Trophoblast cell (in vitro differentiated cells and primary cell): ENCODE measurements around the gene NXPH2.
A peak's percentile ranks its signal among the peaks of the same experiment; 100 is the strongest.

Source experiments
- DNase-seq, 2 donors: peaks; one replicate each; pipeline ENCODE4 v3.0.0-alpha.2; 2016
- H2AFZ ChIP-seq: 2 replicates; pipeline ENCODE4 v1.6.1; 2013; ENCODE audit warnings: low read length, moderate library complexity, mild to moderate bottlenecking; ENCODE audit not compliant: insufficient read depth, poor library complexity
- H2AK5ac ChIP-seq: 2 replicates; pipeline ENCODE4 v1.6.1; 2013; ENCODE audit warnings: mild to moderate bottlenecking, low read length
- H2BK120ac ChIP-seq: 2 replicates; pipeline ENCODE4 v1.6.1; 2013; ENCODE audit warnings: low read length, mild to moderate bottlenecking, moderate library complexity; ENCODE audit not compliant: insufficient read depth, poor library complexity
- H2BK12ac ChIP-seq: 2 replicates; pipeline ENCODE4 v1.6.1; 2013; ENCODE audit warnings: mild to moderate bottlenecking, low read length, moderate library complexity
- H2BK5ac ChIP-seq: 2 replicates; pipeline ENCODE4 v1.6.1; 2013; ENCODE audit warnings: low read length, low read depth, moderate library complexity, mild to moderate bottlenecking; ENCODE audit not compliant: poor library complexity
- H3K14ac ChIP-seq: 2 replicates; pipeline ENCODE4 v1.6.1; 2013; ENCODE audit warnings: mild to moderate bottlenecking, low read length
- H3K18ac ChIP-seq: 2 replicates; pipeline ENCODE4 v1.6.1; 2013; ENCODE audit warnings: mild to moderate bottlenecking, low read length
- H3K23ac ChIP-seq: 2 replicates; pipeline ENCODE4 v1.6.1; 2013; ENCODE audit warnings: low read length
- H3K27ac ChIP-seq: 2 replicates; pipeline ENCODE4 v1.5.1; 2013; ENCODE audit warnings: low read depth, mild to moderate bottlenecking, inconsistent platforms, low read length, moderate library complexity
- H3K27me3 ChIP-seq: 2 replicates; pipeline ENCODE4 v1.6.1; 2013; ENCODE audit warnings: inconsistent platforms, mild to moderate bottlenecking, low read length, moderate library complexity; ENCODE audit not compliant: insufficient read depth
- H3K36me3 ChIP-seq, 2 experiments: 1 replicate in 1 of 2; 2 replicates in 1 of 2; pipeline ENCODE4 v1.6.1; 2013; ENCODE audit warnings: low read length in 2 of 2, mild to moderate bottlenecking in 2 of 2, moderate library complexity in 1 of 2; ENCODE audit not compliant: insufficient read depth in 2 of 2, control insufficient read depth in 1 of 2
- H3K4ac ChIP-seq: 2 replicates; pipeline ENCODE4 v1.6.1; 2013; ENCODE audit warnings: low read depth, mild to moderate bottlenecking, low read length, moderate library complexity
- H3K4me1 ChIP-seq, 2 experiments: 1 replicate in 1 of 2; 2 replicates in 1 of 2; pipeline ENCODE4 v1.6.1; 2013; ENCODE audit warnings: low read length in 2 of 2, mild to moderate bottlenecking in 2 of 2, moderate library complexity in 1 of 2; ENCODE audit not compliant: insufficient read depth in 2 of 2, control insufficient read depth in 1 of 2
- H3K4me2 ChIP-seq: 2 replicates; pipeline ENCODE4 v1.6.1; 2013; ENCODE audit warnings: inconsistent platforms, mild to moderate bottlenecking, low read length, moderate library complexity
- H3K4me3 ChIP-seq: 2 replicates; pipeline ENCODE4 v1.5.1; 2013; ENCODE audit warnings: mild to moderate bottlenecking, low read depth, low read length, inconsistent platforms
- H3K79me1 ChIP-seq: one replicate; pipeline ENCODE4 v1.6.1; 2013; ENCODE audit warnings: low read length
- H3K79me2 ChIP-seq: 2 replicates; pipeline ENCODE4 v1.6.1; 2013; ENCODE audit warnings: low read length, mild to moderate bottlenecking; ENCODE audit not compliant: control insufficient read depth, insufficient read depth, poor library complexity
- H3K9ac ChIP-seq: 2 replicates; pipeline ENCODE4 v1.6.1; 2013; ENCODE audit warnings: mild to moderate bottlenecking, low read length
- H3K9me3 ChIP-seq: 2 replicates; pipeline ENCODE4 v1.6.1; 2013; ENCODE audit warnings: low read depth, mild to moderate bottlenecking, control low read depth, inconsistent platforms, low read length; ENCODE audit not compliant: insufficient read depth
- H4K12ac ChIP-seq: 2 replicates; pipeline ENCODE4 v1.6.1; 2013; ENCODE audit warnings: low read depth, mild to moderate bottlenecking, low read length, moderate library complexity
- H4K8ac ChIP-seq: 2 replicates; pipeline ENCODE4 v1.6.1; 2013; ENCODE audit warnings: low read depth, mild to moderate bottlenecking, low read length, moderate library complexity
- H4K91ac ChIP-seq: one replicate; pipeline ENCODE4 v1.6.1; 2013; ENCODE audit warnings: low read depth, mild to moderate bottlenecking, low read length, moderate library complexity
- WGBS: extraction: QIAGEN DNeasy Blood & Tissue Kit; methylation state at CpG from one replicate; pipeline ENCODE4 v1.1.7; 2013; ENCODE audit warnings: missing lambda C conversion rate; ENCODE audit not compliant: insufficient read length, insufficient coverage; ENCODE audit errors: extremely low coverage; 5-methylcytosine and 5-hydroxymethylcytosine counted together

NXPH2 gene

GRCh38 chr2:138780446-138780880 lies 273 bp upstream of the NXPH2 start:
- Histone ChIP-seq H3K4me1 (peaks cover 0 to 4% of the 10 kb centered on the region in 2 experiments), H2BK12ac (peak overlapping the region; percentile 56), H3K4ac (no peak overlapping the region), H4K12ac (peak overlapping the region; percentile 77), H3K79me2 (peaks cover 9% of the 10 kb centered on the region), H3K18ac (peak overlapping the region; percentile 89), H2BK120ac (peak overlapping the region; percentile 63), H3K9ac (peak overlapping the region; percentile 73), H3K9me3 (no peaks in the 10 kb centered on the region), H3K14ac (peak overlapping the region; percentile 73), H2AK5ac (peak overlapping the region; percentile 40), H3K27ac (no peak overlapping the region), H3K4me3 (peak overlapping the region; percentile 92), H4K91ac (peak overlapping the region; percentile 73), H3K79me1 (peaks cover 14% of the 10 kb centered on the region), H4K8ac (peak overlapping the region; percentile 72), H3K27me3 (peaks cover 7% of the 10 kb centered on the region), H2BK5ac (peak overlapping the region; percentile 52), H3K4me2 (peak overlapping the region; percentile 81), H3K36me3 (no peaks in the 10 kb centered on the region), H2AFZ (peak overlapping the region; percentile 77), H3K23ac (no peak overlapping the region)
- no CpG with 5 or more reads among the region's 40 CpGs for WGBS
- DNase-seq = no peak

DNA sequence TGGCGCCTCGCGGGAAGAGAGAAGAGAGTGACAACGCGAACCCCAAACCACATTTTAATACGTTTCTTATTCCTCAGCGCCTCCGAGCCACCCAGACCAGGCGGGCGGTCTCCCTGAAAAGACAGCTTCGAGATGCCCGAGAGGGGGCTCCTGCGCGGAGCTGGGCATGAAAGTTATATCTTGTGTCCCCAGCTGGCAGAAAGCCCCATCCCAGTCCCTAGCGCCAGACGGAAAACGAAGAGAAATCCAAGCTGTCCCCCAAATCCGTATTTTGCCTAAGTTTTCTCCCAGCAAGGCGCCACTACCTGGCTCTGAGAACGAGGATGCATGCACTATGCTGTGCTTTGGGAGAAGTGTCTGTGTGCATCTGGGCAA lies 797 bp downstream of the NXPH2 start:
- Histone ChIP-seq H3K14ac (peak overlapping the region; percentile 32), H3K9me3 (no peaks in the 10 kb centered on the region), H2BK5ac (no peak overlapping the region), H3K4me2 (peak overlapping the region; percentile 81), H3K79me1 (peaks cover 14% of the 10 kb centered on the region), H3K79me2 (peaks cover 9% of the 10 kb centered on the region), H3K4me1 (peaks cover 0 to 4% of the 10 kb centered on the region in 2 experiments), H3K27ac (no peak overlapping the region), H2AFZ (peak overlapping the region; percentile 38), H3K4me3 (peak overlapping the region; percentile 92), H4K8ac (no peak overlapping the region), H4K91ac (peak overlapping the region; percentile 85), H3K27me3 (peaks cover 7% of the 10 kb centered on the region), H3K4ac (peak overlapping the region; percentile 61), H3K23ac (no peak overlapping the region), H3K36me3 (no peaks in the 10 kb centered on the region), H3K9ac (peak overlapping the region; percentile 77), H2BK12ac (peak overlapping the region; percentile 42), H3K18ac (peak overlapping the region; percentile 78), H4K12ac (no peak overlapping the region), H2AK5ac (no peak overlapping the region), H2BK120ac (no peak overlapping the region)
- WGBS = no CpG with 5 or more reads among the region's 20 CpGs
- no peak for DNase-seq

- Histone ChIP-seq H4K91ac (no peak overlapping the region), H3K4me2 (peak overlapping the region; percentile 40), H4K8ac (no peak overlapping the region), H4K12ac (no peak overlapping the region), H2BK12ac (no peak overlapping the region), H3K23ac (no peak overlapping the region), H3K79me1 (peaks cover 14% of the 10 kb centered on the region), H2AFZ (no peak overlapping the region), H3K14ac (no peak overlapping the region), H2BK5ac (no peak overlapping the region), H3K4ac (peak overlapping the region; percentile 10), H3K36me3 (no peaks in the 10 kb centered on the region), H2BK120ac (no peak overlapping the region), H3K27ac (no peak overlapping the region), H3K27me3 (peaks cover 7% of the 10 kb centered on the region), H3K79me2 (peaks cover 9% of the 10 kb centered on the region), H2AK5ac (no peak overlapping the region), H3K18ac (no peak overlapping the region), H3K9ac (no peak overlapping the region), H3K4me3 (no peak overlapping the region), H3K9me3 (no peaks in the 10 kb centered on the region), H3K4me1 (peaks cover 0 to 4% of the 10 kb centered on the region in 2 experiments)
- no CpG with 5 or more reads among the region's 2 CpGs for WGBS
- peak in 1 of 2 donors; percentile 40 for DNase-seq
These were observed 2.2 kb downstream of the NXPH2 start for GRCh38 chr2:138777996-138778395.

DNA sequence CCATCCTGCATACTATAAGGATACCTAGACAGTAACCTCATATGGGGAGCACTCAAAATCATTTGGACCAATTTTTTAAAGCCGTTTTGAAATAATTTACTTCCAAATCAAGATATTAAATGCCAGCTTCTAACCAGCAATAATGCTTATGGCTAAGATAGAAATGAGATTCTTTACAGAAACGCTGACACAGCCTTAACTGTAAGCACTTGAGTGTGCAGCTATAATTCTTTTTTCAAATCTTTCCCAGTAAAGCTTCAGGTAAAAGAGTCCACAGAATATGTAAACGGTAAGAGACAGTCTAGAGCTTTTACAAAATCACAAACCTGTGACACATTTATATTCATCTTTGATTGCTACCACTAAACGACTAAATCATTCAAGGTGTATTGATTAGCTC lies 4.5 kb downstream of the NXPH2 start:
- peaks cover 0 to 3% of the 10 kb centered on the region in 2 experiments for H3K4me1 ChIP-seq
- H2AFZ ChIP-seq = no peak overlapping the region
- no peak overlapping the region for H3K4ac ChIP-seq

More for the DNA sequence above, 4.5 kb downstream of the NXPH2 start:
- Histone ChIP-seq H3K4me3 (no peak overlapping the region), H3K36me3 (no peaks in the 10 kb centered on the region), H3K27me3 (peaks cover 7% of the 10 kb centered on the region), H3K79me1 (peaks cover 13% of the 10 kb centered on the region), H2BK120ac (no peak overlapping the region), H3K14ac (no peak overlapping the region), H4K8ac (no peak overlapping the region), H2BK12ac (no peak overlapping the region), H4K12ac (no peak overlapping the region), H3K23ac (no peak overlapping the region), H3K4me2 (no peak overlapping the region), H4K91ac (no peak overlapping the region), H2AK5ac (no peak overlapping the region), H2BK5ac (no peak overlapping the region), H3K79me2 (peaks cover 10% of the 10 kb centered on the region), H3K9me3 (no peaks in the 10 kb centered on the region), H3K9ac (no peak overlapping the region), H3K27ac (no peak overlapping the region), H3K18ac (no peak overlapping the region)
- DNase-seq = no peak
- WGBS = no CpG with 5 or more reads among the region's 4 CpGs
